Omental fat pad (tissue), 4 donors: ENCODE results near the gene LYPD1. TPM values are rescaled to one million over a fixed set of nuclear protein-coding genes. Genes with fewer than 3 reads are reported as not detected.

Source experiments
- ATAC-seq: fragments of 150-250 bp; one replicate; pipeline ENCODE4 v1.9.1; 2016; ENCODE audit warnings: mild to moderate bottlenecking, moderate library complexity; ENCODE audit not compliant: low FRiP score
- DNase-seq: peaks from one replicate; pipeline ENCODE4 v3.0.0-alpha.2; 2019; ENCODE audit warnings: low spot score
- total RNA-seq, 4 donors: library from RNA; depleted of rRNA; stranded (reverse); fragments of >200 nt; gene quantifications; one replicate each; pipeline ENCODE4 v1.1.0, GENCODE V29; 2016
- TF ChIP-seq, protein P1 (sequence below), 3 donors: fragments of 450-650 bp; IDR thresholded peaks; one replicate each; pipeline ENCODE4 v1.5.1; 2016 to 2017; ENCODE audit warnings: antibody characterized with exemption in 3 of 3, mild to moderate bottlenecking in 3 of 3, moderate library complexity in 2 of 3

The LYPD1 gene
- total RNA-seq, 4 donors from 2014 or later: 0.48 TPM; not detected in 3

DNA sequence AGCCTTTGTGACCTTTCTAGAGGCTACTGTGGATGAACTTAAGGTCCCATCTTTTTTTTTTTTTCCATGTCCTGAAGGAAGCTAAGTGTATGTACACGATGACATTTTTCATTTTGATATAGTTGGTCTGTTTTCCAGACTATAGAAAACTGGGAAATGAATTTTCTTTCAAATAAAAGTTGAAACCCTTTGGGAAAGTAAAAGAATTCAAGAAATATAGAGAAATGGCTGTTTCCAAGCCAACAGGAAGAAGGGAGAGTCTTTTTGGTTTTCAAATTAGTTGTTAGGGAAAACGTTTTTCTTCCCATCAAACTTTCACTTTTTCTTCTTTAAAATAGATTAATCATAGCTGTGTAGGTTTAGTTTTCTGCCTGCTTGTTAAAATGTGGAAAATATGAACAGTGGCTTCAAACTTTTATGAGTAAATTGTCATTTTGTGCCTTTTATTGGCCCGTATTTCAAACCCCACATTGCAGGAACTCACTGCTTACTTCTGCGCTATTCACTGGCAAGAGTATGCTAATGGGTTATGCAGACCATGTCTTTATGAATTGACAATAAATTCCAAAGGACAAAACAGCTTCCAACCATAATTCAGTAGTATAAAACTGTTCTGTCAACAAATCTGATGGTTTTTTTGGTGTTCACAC, 27.7 kb upstream of the LYPD1 start:
- TF ChIP-seq, protein P1, sequence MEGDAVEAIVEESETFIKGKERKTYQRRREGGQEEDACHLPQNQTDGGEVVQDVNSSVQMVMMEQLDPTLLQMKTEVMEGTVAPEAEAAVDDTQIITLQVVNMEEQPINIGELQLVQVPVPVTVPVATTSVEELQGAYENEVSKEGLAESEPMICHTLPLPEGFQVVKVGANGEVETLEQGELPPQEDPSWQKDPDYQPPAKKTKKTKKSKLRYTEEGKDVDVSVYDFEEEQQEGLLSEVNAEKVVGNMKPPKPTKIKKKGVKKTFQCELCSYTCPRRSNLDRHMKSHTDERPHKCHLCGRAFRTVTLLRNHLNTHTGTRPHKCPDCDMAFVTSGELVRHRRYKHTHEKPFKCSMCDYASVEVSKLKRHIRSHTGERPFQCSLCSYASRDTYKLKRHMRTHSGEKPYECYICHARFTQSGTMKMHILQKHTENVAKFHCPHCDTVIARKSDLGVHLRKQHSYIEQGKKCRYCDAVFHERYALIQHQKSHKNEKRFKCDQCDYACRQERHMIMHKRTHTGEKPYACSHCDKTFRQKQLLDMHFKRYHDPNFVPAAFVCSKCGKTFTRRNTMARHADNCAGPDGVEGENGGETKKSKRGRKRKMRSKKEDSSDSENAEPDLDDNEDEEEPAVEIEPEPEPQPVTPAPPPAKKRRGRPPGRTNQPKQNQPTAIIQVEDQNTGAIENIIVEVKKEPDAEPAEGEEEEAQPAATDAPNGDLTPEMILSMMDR (IDR thresholded peaks at IDR 0.05): no peak
- DNase-seq (no peak), ATAC-seq (no peak)

- ATAC-seq: no peak
- DNase-seq: no peak
- TF ChIP-seq, protein P1 (IDR thresholded peaks at IDR 0.05): no peak
These were observed 22.8 kb upstream of the LYPD1 start for GRCh38 chr2:132692816-132693215.

DNA sequence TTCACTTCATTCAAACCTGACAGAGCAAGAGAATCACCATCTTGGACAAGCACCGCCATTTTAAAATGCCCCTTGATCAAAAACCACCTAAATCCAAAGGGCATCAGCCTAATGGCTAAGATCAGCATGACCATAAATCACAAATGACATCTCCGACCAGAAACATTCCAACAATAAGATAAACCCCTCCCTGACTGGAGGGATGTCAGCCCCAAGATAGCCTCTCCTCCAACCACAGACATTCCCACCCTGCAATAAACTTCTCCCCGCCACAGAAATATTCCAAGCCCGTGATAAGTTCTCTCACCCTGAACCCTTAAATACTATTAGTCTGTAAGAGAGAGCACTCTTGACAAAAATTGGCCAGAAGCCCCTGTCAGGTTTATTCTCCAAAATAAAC, 21.6 kb upstream of the LYPD1 start:
- ATAC-seq: no peak
- TF ChIP-seq, protein P1 (IDR thresholded peaks at IDR 0.05): no peak
- DNase-seq: no peak

DNA sequence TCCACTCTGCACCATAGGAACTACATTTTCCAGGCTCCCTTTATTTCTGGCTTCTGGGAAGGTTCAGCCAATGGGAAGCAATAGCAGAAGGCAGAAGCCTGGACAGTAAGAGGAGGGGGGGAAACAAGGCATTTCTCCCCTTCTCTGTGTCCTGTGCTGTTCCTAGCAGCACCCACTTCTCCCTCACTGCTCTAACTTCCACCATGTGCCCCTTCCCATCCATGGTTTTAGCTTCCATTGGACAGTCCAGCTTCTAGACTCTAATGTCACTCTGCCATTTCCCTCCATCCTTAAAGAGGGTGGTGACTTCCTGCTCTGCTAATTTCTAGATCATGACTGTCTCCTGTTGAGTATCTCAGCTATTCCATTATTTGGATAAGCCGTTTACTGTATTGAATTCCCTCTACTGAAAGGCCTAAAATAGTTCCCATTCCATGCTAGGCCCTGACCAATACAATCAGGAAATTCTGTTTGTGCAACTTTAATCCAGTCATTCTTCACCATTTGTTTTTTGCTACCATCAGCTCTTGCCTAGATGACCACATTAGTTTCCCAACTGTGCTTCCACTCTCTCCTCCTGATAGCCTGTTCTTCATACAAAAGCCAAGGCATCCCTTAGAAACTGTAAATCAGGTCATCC, 20.8 kb upstream of the LYPD1 start:
- ATAC-seq (no peak), DNase-seq (no peak)
- TF ChIP-seq, protein P1 (IDR thresholded peaks at IDR 0.05): no peak

DNA sequence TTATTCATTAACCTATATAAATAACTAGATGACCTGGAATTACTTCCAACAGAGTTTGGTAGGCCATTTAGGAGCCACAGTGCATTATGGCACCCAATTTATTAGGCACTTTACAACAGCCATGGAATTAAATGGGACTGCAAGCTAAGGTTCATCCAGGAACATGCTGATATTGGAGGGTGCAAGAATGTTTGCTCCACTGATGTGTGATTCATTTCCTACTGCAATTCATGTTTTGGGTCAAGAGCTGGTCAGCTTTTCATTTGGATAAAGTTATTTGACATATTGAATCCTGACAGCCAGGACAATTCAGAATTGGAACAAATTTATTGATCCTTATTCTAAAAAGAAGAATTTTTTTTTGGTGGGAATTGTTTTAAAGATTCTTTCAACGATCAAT, 11.8 kb upstream of the LYPD1 start:
- ATAC-seq: no peak
- TF ChIP-seq, protein P1 (IDR thresholded peaks at IDR 0.05): no peak
- DNase-seq: no peak

GRCh38 chr2:132680544-132680943, 10.5 kb upstream of the LYPD1 start:
- TF ChIP-seq, protein P1 (IDR thresholded peaks at IDR 0.05): no peak
- no peak for ATAC-seq
- DNase-seq: no peak

DNA sequence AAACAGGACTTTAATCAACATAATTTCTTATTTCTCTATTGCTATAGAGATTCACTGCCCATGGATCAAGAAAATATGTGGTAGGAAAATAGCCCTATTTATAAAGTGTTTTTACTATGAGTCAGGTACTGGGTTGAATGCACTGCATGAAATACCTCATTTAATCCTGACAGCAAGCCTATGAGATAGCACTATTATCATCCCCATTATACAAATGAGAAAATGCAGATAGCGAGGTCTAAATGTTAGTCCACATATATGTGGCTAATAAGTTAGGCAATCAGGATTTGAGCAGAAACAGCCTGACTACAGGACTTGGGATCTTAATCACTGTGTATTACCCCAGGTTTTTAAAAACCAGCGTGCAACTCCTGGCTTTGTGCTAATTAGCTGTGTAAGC, 8.5 kb upstream of the LYPD1 start:
- ATAC-seq: no peak
- TF ChIP-seq, protein P1 (IDR thresholded peaks at IDR 0.05): no peak

More for the DNA sequence above, 8.5 kb upstream of the LYPD1 start:
- no peak for DNase-seq
